ENCODE data around the gene ITPKB. TPM values are rescaled to one million over a fixed set of nuclear protein-coding genes. Genes with fewer than 3 reads are reported as not detected.
A peak's percentile ranks its signal among the peaks of the same experiment; 100 is the strongest.

ITPKB gene
- total RNA-seq, 1 donor from 2014 or later = 21.2 TPM

GRCh38 chr1:226663327-226663704, 75.8 kb downstream of the ITPKB start:
- no peaks in the 10 kb centered on the region for H3K36me3 Mint-ChIP-seq
- TF ChIP-seq CTCF (IDR thresholded peaks at IDR 0.05; ENCODE audit: unreplicated experiment) = no peak
- no peaks in the 10 kb centered on the region for H3K9me3 Mint-ChIP-seq
- no peaks in the 10 kb centered on the region for H3K27me3 Mint-ChIP-seq (ENCODE audit: low read depth)
- H3K4me3 Mint-ChIP-seq = no peak overlapping the region
- DNase-seq (ENCODE audit: low spot score in 2 of 2, unreplicated experiment in 2 of 2) = no peak
- peaks cover 52% of the 10 kb centered on the region for H3K4me1 Mint-ChIP-seq
- peak overlapping the region; percentile 95 for H3K27ac Mint-ChIP-seq

- Mint-ChIP-seq H3K4me3 (no peak overlapping the region), H3K36me3 (no peaks in the 10 kb centered on the region), H3K9me3 (no peaks in the 10 kb centered on the region), H3K27me3 (ENCODE audit: low read depth) (no peaks in the 10 kb centered on the region), H3K4me1 (peaks cover 54% of the 10 kb centered on the region), H3K27ac (peak overlapping the region; percentile 95)
- TF ChIP-seq CTCF (IDR thresholded peaks at IDR 0.05; ENCODE audit: unreplicated experiment) = no peak
- DNase-seq (ENCODE audit: low spot score in 2 of 2, unreplicated experiment in 2 of 2) = no peak
Observed at GRCh38 chr1:226662642-226663326, 76.3 kb downstream of the ITPKB start.

- H3K27ac Mint-ChIP-seq = peak overlapping the region; percentile 95
- no peaks in the 10 kb centered on the region for H3K9me3 Mint-ChIP-seq
- no peak for TF ChIP-seq CTCF (IDR thresholded peaks at IDR 0.05; ENCODE audit: unreplicated experiment)
- H3K36me3 Mint-ChIP-seq = no peaks in the 10 kb centered on the region
- no peaks in the 10 kb centered on the region for H3K27me3 Mint-ChIP-seq (ENCODE audit: low read depth)
- peaks cover 62% of the 10 kb centered on the region for H3K4me1 Mint-ChIP-seq
- DNase-seq (ENCODE audit: low spot score in 2 of 2, unreplicated experiment in 2 of 2) = no peak
- H3K4me3 Mint-ChIP-seq = no peak overlapping the region
Observed at GRCh38 chr1:226661965-226662364, 77.1 kb downstream of the ITPKB start.

GRCh38 chr1:226661271-226661670, 77.8 kb downstream of the ITPKB start:
- Mint-ChIP-seq H3K36me3 (no peaks in the 10 kb centered on the region), H3K27me3 (ENCODE audit: low read depth) (no peaks in the 10 kb centered on the region), H3K4me1 (peaks cover 69% of the 10 kb centered on the region), H3K9me3 (no peaks in the 10 kb centered on the region), H3K4me3 (no peak overlapping the region), H3K27ac (peak overlapping the region; percentile 95)
- no peak for DNase-seq (ENCODE audit: low spot score in 2 of 2, unreplicated experiment in 2 of 2)
- no peak for TF ChIP-seq CTCF (IDR thresholded peaks at IDR 0.05; ENCODE audit: unreplicated experiment)

GRCh38 chr1:226660410-226661182, 78.5 kb downstream of the ITPKB start:
- H3K27me3 Mint-ChIP-seq (ENCODE audit: low read depth) = no peaks in the 10 kb centered on the region
- no peak for DNase-seq (ENCODE audit: low spot score in 2 of 2, unreplicated experiment in 2 of 2)
- H3K4me3 Mint-ChIP-seq = no peak overlapping the region
- peaks cover 76% of the 10 kb centered on the region for H3K4me1 Mint-ChIP-seq
- H3K9me3 Mint-ChIP-seq = no peaks in the 10 kb centered on the region
- TF ChIP-seq CTCF (IDR thresholded peaks at IDR 0.05; ENCODE audit: unreplicated experiment) = no peak
- H3K27ac Mint-ChIP-seq = peak overlapping the region; percentile 93
- H3K36me3 Mint-ChIP-seq = no peaks in the 10 kb centered on the region

Measured in mesothelial cell of epicardium (in vitro differentiated cells).